ENCODE results near the gene RFC2. TPM values are rescaled to one million over a fixed set of nuclear protein-coding genes. Genes with fewer than 3 reads are reported as not detected.
A peak's percentile ranks its signal among the peaks of the same experiment; 100 is the strongest.
"Not testable (repeated sequence)": the region's sequence is repeated elsewhere in the genome, so short reads cannot be mapped to it uniquely, and the experiment has no call there.

Gene RFC2
- total RNA-seq, 2 donors from 2014 or later = 15.6 to 21.9 TPM

GRCh38 chr7:74256491-74257408, 2.6 kb upstream of the RFC2 start:
- Histone ChIP-seq H3K27ac (no peak overlapping the region), H3K9me3 (no peaks in the 10 kb centered on the region), H3K4me3 (no peak overlapping the region), H3K4me1 (replicated peaks) (no peaks in the 10 kb centered on the region), H3K36me3 (no peaks in the 10 kb centered on the region), H3K27me3 (replicated peaks; ENCODE audit: insufficient read depth) (no peaks in the 10 kb centered on the region)
- intact Hi-C loops (cut with DNase I) = no loop called here
- no peak for DNase-seq (ENCODE audit: low spot score)
- TF ChIP-seq POLR2AphosphoS5 (IDR thresholded peaks at IDR 0.05) (no peak), POLR2A (IDR thresholded peaks at IDR 0.05) (no peak), CTCF (IDR thresholded peaks at IDR 0.05) (no peak)
- 81% methylated on average over 12 of the region's 12 CpGs for WGBS

GRCh38 chr7:74255461-74255860, 1.3 kb upstream of the RFC2 start:
- H3K27ac ChIP-seq = peak overlapping the region in 1 of 2 donors; percentile 96
- H3K27me3 ChIP-seq (replicated peaks; ENCODE audit: insufficient read depth); DNase-seq (ENCODE audit: low spot score); H3K36me3 ChIP-seq; intact Hi-C loops (cut with DNase I); H3K9me3 ChIP-seq; H3K4me3 ChIP-seq; H3K4me1 ChIP-seq (replicated peaks): not testable (repeated sequence)
- 92% methylated on average over 6 of the region's 6 CpGs for WGBS

- intact Hi-C loops (cut with DNase I) = no loop called here
Observed at GRCh38 chr7:74254858-74255379, 720 bp upstream of the RFC2 start.

GRCh38 chr7:74253835-74254128, 417 bp downstream of the RFC2 start:
- Histone ChIP-seq H3K36me3 (no peaks in the 10 kb centered on the region), H3K4me3 (peak overlapping the region; percentile 80 to 85), H3K27ac (peak overlapping the region; percentile 88 to 96), H3K4me1 (replicated peaks) (no peaks in the 10 kb centered on the region), H3K27me3 (replicated peaks; ENCODE audit: insufficient read depth) (no peaks in the 10 kb centered on the region), H3K9me3 (no peaks in the 10 kb centered on the region)
- DNase-seq (ENCODE audit: low spot score) = no peak
- intact Hi-C loops (cut with DNase I) = no loop called here
- TF ChIP-seq POLR2A (IDR thresholded peaks at IDR 0.05) (no peak), POLR2AphosphoS5 (IDR thresholded peaks at IDR 0.05) (no peak), CTCF (IDR thresholded peaks at IDR 0.05) (no peak)
- WGBS = under 1% methylated on average over 10 of the region's 10 CpGs

More at GRCh38 chr7:74254858-74255379, 720 bp upstream of the RFC2 start:
- peak overlapping the region; percentile 88 to 96 for H3K27ac ChIP-seq
- peak overlapping the region; percentile 80 to 85 for H3K4me3 ChIP-seq
- no peaks in the 10 kb centered on the region for H3K27me3 ChIP-seq (replicated peaks; ENCODE audit: insufficient read depth)
- H3K9me3 ChIP-seq = no peaks in the 10 kb centered on the region
- H3K36me3 ChIP-seq = no peaks in the 10 kb centered on the region
- H3K4me1 ChIP-seq (replicated peaks) = no peaks in the 10 kb centered on the region
- 19% methylated on average over 20 of the region's 20 CpGs for WGBS
- no peak for TF ChIP-seq POLR2A (IDR thresholded peaks at IDR 0.05)
- no peak for TF ChIP-seq POLR2AphosphoS5 (IDR thresholded peaks at IDR 0.05)
- no peak for TF ChIP-seq CTCF (IDR thresholded peaks at IDR 0.05)
- no peak for DNase-seq (ENCODE audit: low spot score)

GRCh38 chr7:74253331-74253730, 868 bp downstream of the RFC2 start:
- H3K4me3 ChIP-seq = peak overlapping the region in 1 of 2 donors; percentile 85
- H3K27ac ChIP-seq = no peak overlapping the region
- no peaks in the 10 kb centered on the region for H3K4me1 ChIP-seq (replicated peaks)
- no peak for TF ChIP-seq POLR2AphosphoS5 (IDR thresholded peaks at IDR 0.05)
- TF ChIP-seq CTCF (IDR thresholded peaks at IDR 0.05) = no peak
- TF ChIP-seq POLR2A (IDR thresholded peaks at IDR 0.05) = no peak
- no peaks in the 10 kb centered on the region for H3K9me3 ChIP-seq
- 66% methylated on average over 7 of the region's 7 CpGs for WGBS
- no peak for DNase-seq (ENCODE audit: low spot score)
- H3K27me3 ChIP-seq (replicated peaks; ENCODE audit: insufficient read depth) = no peaks in the 10 kb centered on the region
- intact Hi-C loops (cut with DNase I) = no loop called here
- no peaks in the 10 kb centered on the region for H3K36me3 ChIP-seq

Data from prostate gland (tissue), 2 donors.